Measurements from ENCODE around the gene GALNS.

The GALNS gene

DNA sequence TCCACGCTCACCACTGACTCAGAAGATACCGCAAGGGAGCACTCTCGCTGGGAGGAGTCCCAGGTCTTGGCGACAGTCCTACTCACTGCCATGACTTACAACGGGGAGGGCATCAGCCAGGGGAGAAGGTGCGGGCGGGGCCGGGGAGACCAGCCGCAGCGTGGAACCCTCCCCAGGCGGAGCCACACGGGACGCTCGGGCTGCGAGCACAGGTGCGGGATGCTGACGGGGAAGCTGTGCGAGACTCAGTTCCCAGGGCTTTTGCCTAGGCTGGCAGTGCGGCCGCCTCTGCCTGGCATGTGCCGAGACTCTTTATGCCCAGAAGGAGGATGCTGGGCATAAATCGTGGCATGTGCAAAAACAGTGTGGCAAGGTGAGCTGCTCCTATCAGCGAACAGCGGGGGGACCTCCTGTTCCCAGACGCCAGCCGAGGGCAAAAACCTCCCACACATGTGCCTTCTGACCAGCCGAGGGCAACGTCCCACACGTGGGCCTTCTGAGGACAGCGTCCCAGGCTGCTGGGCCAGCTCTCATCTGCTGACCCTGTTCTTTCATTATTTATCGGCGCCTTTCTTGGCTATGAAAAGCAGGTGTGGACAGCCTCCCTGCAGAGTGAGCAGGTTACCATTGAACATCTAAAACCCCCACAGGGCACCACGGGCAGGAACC, 6.1 kb downstream of the GALNS start (continued):
- TF ChIP-seq, protein P1, sequence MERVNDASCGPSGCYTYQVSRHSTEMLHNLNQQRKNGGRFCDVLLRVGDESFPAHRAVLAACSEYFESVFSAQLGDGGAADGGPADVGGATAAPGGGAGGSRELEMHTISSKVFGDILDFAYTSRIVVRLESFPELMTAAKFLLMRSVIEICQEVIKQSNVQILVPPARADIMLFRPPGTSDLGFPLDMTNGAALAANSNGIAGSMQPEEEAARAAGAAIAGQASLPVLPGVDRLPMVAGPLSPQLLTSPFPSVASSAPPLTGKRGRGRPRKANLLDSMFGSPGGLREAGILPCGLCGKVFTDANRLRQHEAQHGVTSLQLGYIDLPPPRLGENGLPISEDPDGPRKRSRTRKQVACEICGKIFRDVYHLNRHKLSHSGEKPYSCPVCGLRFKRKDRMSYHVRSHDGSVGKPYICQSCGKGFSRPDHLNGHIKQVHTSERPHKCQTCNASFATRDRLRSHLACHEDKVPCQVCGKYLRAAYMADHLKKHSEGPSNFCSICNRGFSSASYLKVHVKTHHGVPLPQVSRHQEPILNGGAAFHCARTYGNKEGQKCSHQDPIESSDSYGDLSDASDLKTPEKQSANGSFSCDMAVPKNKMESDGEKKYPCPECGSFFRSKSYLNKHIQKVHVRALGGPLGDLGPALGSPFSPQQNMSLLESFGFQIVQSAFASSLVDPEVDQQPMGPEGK (CRISPR knock-in tag; IDR thresholded peaks at IDR 0.05; ENCODE audit: borderline replicate concordance) = no peak
- TF ChIP-seq ZFP3 (CRISPR knock-in tag; IDR thresholded peaks at IDR 0.05) (no peak), ZNF8 (CRISPR knock-in tag; IDR thresholded peaks at IDR 0.05) (no peak), ZNF70 (CRISPR knock-in tag; IDR thresholded peaks at IDR 0.05) (no peak), PPARA (CRISPR knock-in tag; IDR thresholded peaks at IDR 0.05; ENCODE audit: borderline replicate concordance) (no peak)

DNA sequence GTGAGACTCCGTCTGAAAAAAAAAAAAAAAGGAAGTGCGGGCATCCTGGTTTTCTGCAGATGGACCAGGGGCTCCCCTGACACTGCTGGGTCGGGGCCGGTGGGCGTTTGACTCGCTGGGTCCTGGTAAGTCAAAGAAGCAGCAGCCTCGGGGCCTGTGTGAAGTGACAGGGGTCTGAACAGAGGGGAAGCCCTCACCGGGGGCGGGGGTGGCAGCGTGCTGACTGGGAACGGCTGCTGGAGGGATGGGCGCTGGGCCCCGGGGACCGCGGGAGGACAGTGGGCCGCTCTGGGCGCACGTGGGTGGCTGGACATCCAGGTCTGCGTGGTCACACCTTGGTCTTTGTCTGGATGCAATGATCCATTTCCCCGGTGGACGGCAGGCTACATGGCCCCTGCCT, 8.2 kb downstream of the GALNS start:
- ATAC-seq = no peak
- TF ChIP-seq ZFP3 (CRISPR knock-in tag; IDR thresholded peaks at IDR 0.05) = no peak
- TF ChIP-seq OSR1 (CRISPR knock-in tag; IDR thresholded peaks at IDR 0.05) = no peak
- TF ChIP-seq, protein P2, sequence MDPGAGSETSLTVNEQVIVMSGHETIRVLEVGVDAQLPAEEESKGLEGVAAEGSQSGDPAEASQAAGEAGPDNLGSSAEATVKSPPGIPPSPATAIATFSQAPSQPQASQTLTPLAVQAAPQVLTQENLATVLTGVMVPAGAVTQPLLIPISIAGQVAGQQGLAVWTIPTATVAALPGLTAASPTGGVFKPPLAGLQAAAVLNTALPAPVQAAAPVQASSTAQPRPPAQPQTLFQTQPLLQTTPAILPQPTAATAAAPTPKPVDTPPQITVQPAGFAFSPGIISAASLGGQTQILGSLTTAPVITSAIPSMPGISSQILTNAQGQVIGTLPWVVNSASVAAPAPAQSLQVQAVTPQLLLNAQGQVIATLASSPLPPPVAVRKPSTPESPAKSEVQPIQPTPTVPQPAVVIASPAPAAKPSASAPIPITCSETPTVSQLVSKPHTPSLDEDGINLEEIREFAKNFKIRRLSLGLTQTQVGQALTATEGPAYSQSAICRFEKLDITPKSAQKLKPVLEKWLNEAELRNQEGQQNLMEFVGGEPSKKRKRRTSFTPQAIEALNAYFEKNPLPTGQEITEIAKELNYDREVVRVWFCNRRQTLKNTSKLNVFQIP (CRISPR knock-in tag; IDR thresholded peaks at IDR 0.05; ENCODE audit: borderline replicate concordance, low read depth) = no peak
- no peak for TF ChIP-seq ZFP30 (CRISPR knock-in tag; IDR thresholded peaks at IDR 0.05)
- TF ChIP-seq CSDC2 (CRISPR knock-in tag; IDR thresholded peaks at IDR 0.05) = no peak
- TF ChIP-seq TCF4 (CRISPR knock-in tag; IDR thresholded peaks at IDR 0.05; ENCODE audit: borderline replicate concordance) = no peak
- TF ChIP-seq ZNF565 (CRISPR knock-in tag; conservative IDR thresholded peaks at IDR 0.05; ENCODE audit: low read depth) = no peak
- TF ChIP-seq GLIS3 (CRISPR knock-in tag; IDR thresholded peaks at IDR 0.05) = no peak
- no peak for TF ChIP-seq ZNF70 (CRISPR knock-in tag; IDR thresholded peaks at IDR 0.05)
- no peak for TF ChIP-seq ESRRG (CRISPR knock-in tag; IDR thresholded peaks at IDR 0.05)
- no peak for TF ChIP-seq TSHZ2 (CRISPR knock-in tag; IDR thresholded peaks at IDR 0.05)
- no peak for TF ChIP-seq ZNF8 (CRISPR knock-in tag; IDR thresholded peaks at IDR 0.05)
- TF ChIP-seq, protein P1 (CRISPR knock-in tag; IDR thresholded peaks at IDR 0.05; ENCODE audit: borderline replicate concordance) = no peak
- no peak for TF ChIP-seq SNAI2 (CRISPR knock-in tag; IDR thresholded peaks at IDR 0.05)
- no peak for TF ChIP-seq RARB (CRISPR knock-in tag; IDR thresholded peaks at IDR 0.05)
- TF ChIP-seq PPARA (CRISPR knock-in tag; IDR thresholded peaks at IDR 0.05; ENCODE audit: borderline replicate concordance) = no peak
- no peak for TF ChIP-seq CSRNP3 (CRISPR knock-in tag; IDR thresholded peaks at IDR 0.05)

DNA sequence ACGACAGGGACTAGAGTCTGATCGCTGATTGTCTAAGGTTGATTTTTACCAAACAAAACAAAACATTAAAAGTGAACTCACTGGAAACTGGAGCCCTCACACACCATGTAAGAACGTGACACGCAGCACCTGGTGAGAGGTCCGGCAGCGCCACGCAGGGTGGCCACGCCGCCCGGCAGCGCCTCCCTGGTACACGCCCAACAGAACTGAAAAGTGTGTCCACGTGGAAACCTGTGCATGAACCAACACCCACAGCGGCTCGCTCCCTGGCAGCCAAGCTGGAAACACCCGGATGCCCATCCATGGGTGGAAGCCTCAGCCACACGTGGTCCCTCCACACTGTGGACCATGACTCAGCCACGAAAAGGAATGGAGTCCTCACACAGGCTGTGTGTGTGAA, 9.1 kb downstream of the GALNS start:
- no peak for ATAC-seq
- TF ChIP-seq GLIS3 (CRISPR knock-in tag; IDR thresholded peaks at IDR 0.05) = no peak
- TF ChIP-seq SNAI2 (CRISPR knock-in tag; IDR thresholded peaks at IDR 0.05) = no peak
- no peak for TF ChIP-seq TSHZ2 (CRISPR knock-in tag; IDR thresholded peaks at IDR 0.05)
- TF ChIP-seq, protein P2 (CRISPR knock-in tag; IDR thresholded peaks at IDR 0.05; ENCODE audit: borderline replicate concordance, low read depth) = no peak
- TF ChIP-seq ARNTL (CRISPR knock-in tag; IDR thresholded peaks at IDR 0.05; ENCODE audit: borderline replicate concordance, low read depth) = no peak
- no peak for TF ChIP-seq TCF4 (CRISPR knock-in tag; IDR thresholded peaks at IDR 0.05; ENCODE audit: borderline replicate concordance)
- no peak for TF ChIP-seq CSDC2 (CRISPR knock-in tag; IDR thresholded peaks at IDR 0.05)
- no peak for TF ChIP-seq BACH2 (CRISPR knock-in tag; IDR thresholded peaks at IDR 0.05; ENCODE audit: borderline replicate concordance)
- TF ChIP-seq ISL1 (CRISPR knock-in tag; IDR thresholded peaks at IDR 0.05) = no peak
- TF ChIP-seq ZNF8 (CRISPR knock-in tag; IDR thresholded peaks at IDR 0.05) = no peak
- TF ChIP-seq RARB (CRISPR knock-in tag; IDR thresholded peaks at IDR 0.05) = no peak
- TF ChIP-seq TOX (CRISPR knock-in tag; IDR thresholded peaks at IDR 0.05; ENCODE audit: borderline replicate concordance) = no peak
- TF ChIP-seq ESRRG (CRISPR knock-in tag; IDR thresholded peaks at IDR 0.05) = no peak
- TF ChIP-seq ZFP3 (CRISPR knock-in tag; IDR thresholded peaks at IDR 0.05) = no peak
- TF ChIP-seq ZC3H10 (CRISPR knock-in tag; IDR thresholded peaks at IDR 0.05) = no peak

Data from SK-N-SH treated with all-trans-retinoic acid at 6 μM for 48 hours (cell line).